M059J (cell line): Measurements from ENCODE around the gene SDC4. TPM values are rescaled to one million over a fixed set of nuclear protein-coding genes. Genes with fewer than 3 reads are reported as not detected.

Source experiments
- DNase-seq: peaks from one replicate; pipeline ENCODE4 v3.0.0-alpha.2; 2012; ENCODE audit warnings: low read depth
- total RNA-seq: library from RNA; depleted of rRNA; stranded (reverse); fragments of >200 nt; shearing (Covaris generic); gene quantifications from 2 replicates; pipeline ENCODE4 v1.2.3, GENCODE V29; 2014; rRNA removed

SDC4 gene, protein sequence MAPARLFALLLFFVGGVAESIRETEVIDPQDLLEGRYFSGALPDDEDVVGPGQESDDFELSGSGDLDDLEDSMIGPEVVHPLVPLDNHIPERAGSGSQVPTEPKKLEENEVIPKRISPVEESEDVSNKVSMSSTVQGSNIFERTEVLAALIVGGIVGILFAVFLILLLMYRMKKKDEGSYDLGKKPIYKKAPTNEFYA
- total RNA-seq: 177 and 189 TPM in 2 replicates

DNA sequence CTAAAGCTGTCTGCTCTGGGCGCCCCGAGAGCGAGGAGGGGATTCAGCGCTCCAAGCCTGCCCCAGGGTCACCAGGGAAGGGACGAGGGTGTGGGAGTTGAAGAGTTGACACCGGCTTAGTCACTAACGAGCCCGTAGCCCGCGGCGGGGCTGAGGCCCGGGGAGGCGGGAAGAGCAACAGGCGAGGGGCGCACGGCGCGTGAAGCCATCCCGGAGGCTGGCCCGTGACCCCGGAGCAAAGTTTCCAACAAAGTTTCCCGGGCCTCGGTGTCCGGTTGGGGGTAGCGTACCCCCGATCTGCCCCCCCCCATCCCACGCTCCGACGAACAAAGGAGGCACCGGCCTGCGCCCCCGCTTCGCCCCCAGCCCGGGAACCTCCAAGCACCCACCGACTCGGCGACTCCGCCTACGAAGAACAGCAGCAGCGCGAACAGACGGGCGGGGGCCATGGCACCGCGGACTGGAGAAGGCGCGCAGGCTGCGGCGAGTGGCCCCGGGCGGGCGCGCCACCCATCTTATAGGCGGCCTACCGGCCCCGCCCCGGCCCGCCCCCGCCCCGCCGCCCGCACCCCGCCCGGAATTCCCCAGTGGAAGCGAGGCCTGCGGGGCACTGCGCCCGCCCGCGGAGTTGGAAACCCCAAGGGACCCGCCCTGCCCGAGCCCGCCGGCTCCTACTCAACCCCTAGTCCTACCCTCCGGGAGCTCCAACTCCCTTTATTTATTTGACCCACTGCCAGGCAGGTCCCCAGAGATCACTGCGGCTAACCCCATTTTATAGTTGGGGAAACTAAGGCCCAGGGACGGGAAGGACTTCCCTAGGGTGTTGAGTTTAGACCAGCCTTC is at the start of gene SDC4:
Gene SDC4 (minus strand): TSS at position 489 of the 843 bp plus-strand sequence. CDS start 40 bp downstream, at position 449.
- DNase-seq: peak; percentile 82

- no peak for DNase-seq
Measured at GRCh38 chr20:45395114-45395415, 46.8 kb upstream of the SDC4 start.

DNA sequence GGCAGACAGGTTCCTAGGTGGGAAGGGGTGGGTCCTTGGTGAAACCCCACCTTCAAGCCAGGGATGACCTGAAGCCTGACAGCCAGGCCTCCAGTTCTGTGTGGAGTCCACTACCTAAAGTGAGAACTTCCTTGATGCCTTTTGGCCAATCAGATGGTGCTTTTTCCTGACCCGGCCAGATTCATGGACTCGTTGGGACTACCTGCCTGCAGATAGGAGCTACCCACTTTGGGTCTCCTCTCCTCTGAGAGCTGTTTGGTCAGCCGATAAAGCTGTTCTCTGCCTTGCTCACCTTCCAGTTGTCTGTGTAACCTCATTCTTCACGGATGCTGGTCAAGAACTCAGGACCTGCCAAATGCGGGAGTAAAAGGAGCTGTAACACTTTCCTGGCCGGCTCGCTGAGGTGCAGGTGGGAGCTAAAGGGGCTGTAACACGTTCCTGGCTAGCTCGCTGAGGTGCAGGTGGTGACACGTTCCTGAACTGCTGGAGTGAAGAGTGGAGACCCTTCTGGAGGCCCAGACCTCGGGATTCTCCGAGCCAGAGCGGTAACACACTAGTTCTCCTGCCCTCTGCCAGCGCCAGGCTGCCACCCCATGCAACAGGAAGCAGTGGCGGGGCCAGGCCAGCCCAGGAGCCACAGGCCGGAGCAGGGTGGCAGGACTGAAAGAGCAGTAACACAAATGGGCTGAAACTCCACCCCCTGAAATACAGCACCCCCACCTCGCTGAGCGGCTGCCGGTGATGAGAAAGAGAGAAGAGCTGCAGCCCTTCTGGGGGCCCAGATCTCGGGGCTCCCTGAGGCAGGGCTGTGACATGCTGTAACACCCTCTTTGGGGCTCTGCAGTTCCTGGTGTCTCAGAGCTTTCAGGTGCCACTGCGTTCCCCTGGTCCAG is 46.2 kb upstream of the SDC4 start:
- no peak for DNase-seq

GRCh38 chr20:45392733-45393132 is 44.5 kb upstream of the SDC4 start:
- DNase-seq: no peak

GRCh38 chr20:45391559-45391958 is 43.3 kb upstream of the SDC4 start:
- DNase-seq: no peak

GRCh38 chr20:45390931-45391330 is 42.7 kb upstream of the SDC4 start:
- DNase-seq: no peak

DNA sequence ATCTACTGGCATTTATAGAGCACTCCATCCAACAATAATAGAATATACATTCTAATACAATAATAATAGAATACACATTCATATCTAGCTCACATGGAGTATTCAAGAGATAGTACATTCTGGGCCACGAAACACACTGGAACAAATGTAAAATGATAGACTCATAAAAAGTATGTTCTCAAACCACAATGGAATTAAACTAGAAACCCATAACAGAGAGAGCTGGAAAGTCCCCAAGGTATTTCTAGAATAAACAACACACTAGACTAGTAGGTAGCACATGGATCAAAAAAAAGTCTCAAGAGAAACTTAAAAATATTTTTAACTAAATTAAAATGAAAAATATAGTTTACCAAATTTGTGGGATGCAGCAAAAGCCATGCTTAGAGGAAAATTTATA is 39.0 kb upstream of the SDC4 start:
- peak; percentile 35 for DNase-seq

GRCh38 chr20:45378191-45378590 is 30.0 kb upstream of the SDC4 start, which contains the start of gene TP53TG5:
Gene TP53TG5 (minus strand): TSS chr20:45378325. CDS start chr20:45378236, 89 bp downstream.
- no peak for DNase-seq

DNA sequence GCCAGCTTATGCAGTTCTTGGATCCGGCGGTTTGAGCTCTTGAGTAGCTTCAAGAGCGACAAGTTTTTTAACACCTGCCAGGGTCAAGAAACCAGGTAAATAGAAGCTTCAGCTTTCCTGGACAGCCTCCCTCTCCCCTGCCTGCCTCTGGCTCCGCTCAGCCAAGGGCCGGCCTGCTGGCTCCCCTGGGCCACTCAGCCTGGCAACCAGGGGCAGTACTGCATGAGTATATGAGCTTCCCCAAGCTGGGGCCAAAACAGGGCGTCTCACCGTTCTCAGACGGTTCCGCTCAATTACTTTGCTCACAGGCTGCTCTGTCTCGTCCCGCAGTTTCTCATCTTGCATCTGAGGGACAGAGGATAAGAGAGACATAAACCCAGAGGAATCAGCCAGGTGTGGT is 29.0 kb upstream of the SDC4 start:
- no peak for DNase-seq

- DNase-seq: no peak
Measured at GRCh38 chr20:45374966-45375365, 26.7 kb upstream of the SDC4 start.

- DNase-seq: no peak
Measured at GRCh38 chr20:45374101-45374467, 25.9 kb upstream of the SDC4 start.

GRCh38 chr20:45373353-45374100 is 25.3 kb upstream of the SDC4 start:
- DNase-seq: peak; percentile 41

DNA sequence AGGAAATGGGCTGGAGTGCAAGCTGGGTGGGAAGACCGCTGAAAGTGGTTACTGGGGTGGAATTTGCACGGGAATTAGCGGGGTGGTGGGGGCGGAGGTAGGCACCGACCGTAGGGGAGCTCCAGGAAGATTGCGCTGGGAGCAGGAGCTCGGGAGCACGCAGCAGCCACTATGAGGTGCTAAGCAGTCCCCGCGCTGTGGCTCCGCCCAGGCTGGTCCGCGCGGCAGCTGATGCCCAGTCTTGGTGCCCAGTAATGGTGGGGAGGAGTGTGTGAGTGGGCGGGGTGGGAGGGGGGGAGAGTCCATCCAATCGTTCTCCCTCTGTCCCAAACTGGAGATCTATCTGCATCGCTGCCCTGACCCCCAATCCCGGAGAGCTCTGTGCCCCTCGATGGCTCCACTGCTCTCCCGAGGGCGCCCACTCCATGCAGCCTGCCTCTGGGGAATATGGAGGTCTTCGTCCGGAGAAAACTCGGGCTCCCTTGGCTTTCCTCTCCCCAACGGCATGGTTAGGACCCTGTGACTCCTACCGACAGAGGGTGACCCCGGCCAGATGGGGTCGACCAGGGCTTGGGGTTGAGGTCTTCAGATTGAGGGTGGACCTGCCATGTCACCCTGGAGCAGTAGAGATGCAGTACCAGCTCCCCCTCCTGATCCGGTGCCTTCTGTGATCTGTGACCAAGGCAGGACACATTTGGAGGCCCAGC is 24.6 kb upstream of the SDC4 start:
- no peak for DNase-seq

- no peak for DNase-seq
Measured at GRCh38 chr20:45372241-45372640, 24.0 kb upstream of the SDC4 start.

GRCh38 chr20:45370571-45371160 is 22.4 kb upstream of the SDC4 start:
- no peak for DNase-seq

GRCh38 chr20:45368221-45368980 is 20.2 kb upstream of the SDC4 start:
- DNase-seq: no peak

- DNase-seq: no peak
Measured at GRCh38 chr20:45367126-45367525, 18.9 kb upstream of the SDC4 start.

- no peak for DNase-seq
Measured at GRCh38 chr20:45366631-45367030, 18.4 kb upstream of the SDC4 start.

GRCh38 chr20:45366192-45366591 is 18.0 kb upstream of the SDC4 start:
- no peak for DNase-seq

DNA sequence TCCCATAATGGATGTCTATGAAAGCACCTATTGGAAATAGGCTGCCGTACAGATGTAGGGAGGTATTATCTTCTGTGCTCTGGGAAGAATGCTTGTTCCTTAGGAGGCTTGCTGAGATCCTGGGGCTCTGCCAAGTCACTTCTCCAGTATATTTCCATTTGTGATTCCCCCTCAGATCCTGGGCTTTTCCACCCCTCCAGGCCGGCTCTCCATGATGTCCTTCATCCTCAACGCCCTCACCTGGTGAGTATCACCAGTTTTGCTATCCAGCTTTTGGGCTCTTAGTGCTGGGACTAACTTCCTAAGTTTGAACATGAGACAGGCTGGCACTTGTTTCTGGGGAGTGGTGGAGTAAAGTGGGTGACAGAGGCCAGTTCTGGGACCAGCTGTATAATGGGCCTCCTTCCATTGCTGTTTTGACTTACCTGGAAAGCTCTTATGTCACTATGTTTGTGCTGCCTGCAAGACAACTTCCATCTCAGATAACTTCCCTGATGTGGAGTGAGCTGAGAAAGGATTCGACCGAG is 17.3 kb upstream of the SDC4 start:
- no peak for DNase-seq
